ENCODE data around the gene FLVCR1. TPM values are rescaled to one million over a fixed set of nuclear protein-coding genes. Genes with fewer than 3 reads are reported as not detected.

Gene FLVCR1
- total and polyA plus RNA-seq, 9 of the 15 experiments (the other 6 are each of a cell fraction or from before 2014, with no cell fraction given): 5.2 to 18.0 (median 12.5) TPM

GRCh38 chr1:212916481-212917133, 58.5 kb downstream of the FLVCR1 start (continued):
- TF ChIP-seq, protein P1, sequence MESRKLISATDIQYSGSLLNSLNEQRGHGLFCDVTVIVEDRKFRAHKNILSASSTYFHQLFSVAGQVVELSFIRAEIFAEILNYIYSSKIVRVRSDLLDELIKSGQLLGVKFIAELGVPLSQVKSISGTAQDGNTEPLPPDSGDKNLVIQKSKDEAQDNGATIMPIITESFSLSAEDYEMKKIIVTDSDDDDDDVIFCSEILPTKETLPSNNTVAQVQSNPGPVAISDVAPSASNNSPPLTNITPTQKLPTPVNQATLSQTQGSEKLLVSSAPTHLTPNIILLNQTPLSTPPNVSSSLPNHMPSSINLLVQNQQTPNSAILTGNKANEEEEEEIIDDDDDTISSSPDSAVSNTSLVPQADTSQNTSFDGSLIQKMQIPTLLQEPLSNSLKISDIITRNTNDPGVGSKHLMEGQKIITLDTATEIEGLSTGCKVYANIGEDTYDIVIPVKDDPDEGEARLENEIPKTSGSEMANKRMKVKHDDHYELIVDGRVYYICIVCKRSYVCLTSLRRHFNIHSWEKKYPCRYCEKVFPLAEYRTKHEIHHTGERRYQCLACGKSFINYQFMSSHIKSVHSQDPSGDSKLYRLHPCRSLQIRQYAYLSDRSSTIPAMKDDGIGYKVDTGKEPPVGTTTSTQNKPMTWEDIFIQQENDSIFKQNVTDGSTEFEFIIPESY (CRISPR knock-in tag; IDR thresholded peaks at IDR 0.05): no peak
- TF ChIP-seq NEUROD1 (IDR thresholded peaks at IDR 0.05; ENCODE audit: borderline replicate concordance, low read depth, low read length, partially characterized antibody) (peak; percentile 77), EGR1 (conservative IDR thresholded peaks at IDR 0.05) (peak; percentile 77), ZNF143 (CRISPR knock-in tag; IDR thresholded peaks at IDR 0.05) (no peak), ZFX (CRISPR knock-in tag; IDR thresholded peaks at IDR 0.05) (peak; percentile 23; the same call in 1 of the 2 replicates), ZNF282 (CRISPR knock-in tag; IDR thresholded peaks at IDR 0.05) (no peak), JUNB (CRISPR knock-in tag; conservative IDR thresholded peaks at IDR 0.05) (no peak), ILK (tag; IDR thresholded peaks at IDR 0.05; ENCODE audit: borderline replicate concordance, low read depth) (no peak), CTBP1 (IDR thresholded peaks at IDR 0.05; ENCODE audit: borderline replicate concordance) (0 out of 2 replicates have a peak, but pooled peaks have one; percentile 31), CCNT2 (IDR thresholded peaks at IDR 0.05; ENCODE audit: borderline replicate concordance, extremely low read depth, insufficient read length, low read depth, low read length) (no peak), BRD9 (IDR thresholded peaks at IDR 0.05; ENCODE audit: low read depth, partially characterized antibody) (no peak), ZNF134 (CRISPR knock-in tag; conservative IDR thresholded peaks at IDR 0.05) (no peak), ZSCAN32 (CRISPR knock-in tag; IDR thresholded peaks at IDR 0.05) (no peak), NFRKB (IDR thresholded peaks at IDR 0.05; ENCODE audit: low read depth) (no peak), TFAP4 (CRISPR knock-in tag; IDR thresholded peaks at IDR 0.05; ENCODE audit: borderline replicate concordance) (peak; percentile 42; the same call in 1 of the 2 replicates), GATAD2B (IDR thresholded peaks at IDR 0.05; ENCODE audit: borderline replicate concordance) (no peak)
- TF ChIP-seq, protein P2, sequence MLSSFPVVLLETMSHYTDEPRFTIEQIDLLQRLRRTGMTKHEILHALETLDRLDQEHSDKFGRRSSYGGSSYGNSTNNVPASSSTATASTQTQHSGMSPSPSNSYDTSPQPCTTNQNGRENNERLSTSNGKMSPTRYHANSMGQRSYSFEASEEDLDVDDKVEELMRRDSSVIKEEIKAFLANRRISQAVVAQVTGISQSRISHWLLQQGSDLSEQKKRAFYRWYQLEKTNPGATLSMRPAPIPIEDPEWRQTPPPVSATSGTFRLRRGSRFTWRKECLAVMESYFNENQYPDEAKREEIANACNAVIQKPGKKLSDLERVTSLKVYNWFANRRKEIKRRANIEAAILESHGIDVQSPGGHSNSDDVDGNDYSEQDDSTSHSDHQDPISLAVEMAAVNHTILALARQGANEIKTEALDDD (IDR thresholded peaks at IDR 0.05): no peak
